ENCODE measurements around the gene HSPA4L. TPM values are rescaled to one million over a fixed set of nuclear protein-coding genes. Genes with fewer than 3 reads are reported as not detected.
A peak's percentile ranks its signal among the peaks of the same experiment; 100 is the strongest.

Gene HSPA4L
- polyA plus RNA-seq, 6 donors from 2014 or later = 0.05 TPM; not detected in 4

GRCh38 chr4:127856196-127856812 is 74.2 kb downstream of the HSPA4L start:
- Mint-ChIP-seq H3K36me3 (peaks cover 34 to 46% of the 10 kb centered on the region in 2 donors), H3K9me3 (peaks cover 8 to 62% (median 35%) of the 10 kb centered on the region in 7 donors), H3K27ac (peak overlapping the region in 1 of 6 donors; percentile 61), H3K4me3 (no peak overlapping the region), H3K4me1 (peaks cover 10 to 14% (median 14%) of the 10 kb centered on the region in 3 donors), H3K27me3 (no peaks in the 10 kb centered on the region)
- no peak for DNase-seq
- no peak for ATAC-seq (ENCODE audit: low read depth in 2 of 2)

- no peak for ATAC-seq (ENCODE audit: low read depth in 2 of 2)
- H3K4me1 Mint-ChIP-seq = peaks cover 10 to 16% (median 14%) of the 10 kb centered on the region in 3 donors
- no peaks in the 10 kb centered on the region for H3K27me3 Mint-ChIP-seq
- H3K27ac Mint-ChIP-seq = peak overlapping the region in 2 of 6 donors; percentile 61 to 69
- H3K4me3 Mint-ChIP-seq = peak overlapping the region in 1 of 8 donors; percentile 78
- H3K36me3 Mint-ChIP-seq = peaks cover 28 to 40% of the 10 kb centered on the region in 2 donors
- DNase-seq = no peak
- H3K9me3 Mint-ChIP-seq = peaks cover 4 to 58% (median 29%) of the 10 kb centered on the region in 7 donors
These were observed 74.8 kb downstream of the HSPA4L start for GRCh38 chr4:127856813-127857447.

DNA sequence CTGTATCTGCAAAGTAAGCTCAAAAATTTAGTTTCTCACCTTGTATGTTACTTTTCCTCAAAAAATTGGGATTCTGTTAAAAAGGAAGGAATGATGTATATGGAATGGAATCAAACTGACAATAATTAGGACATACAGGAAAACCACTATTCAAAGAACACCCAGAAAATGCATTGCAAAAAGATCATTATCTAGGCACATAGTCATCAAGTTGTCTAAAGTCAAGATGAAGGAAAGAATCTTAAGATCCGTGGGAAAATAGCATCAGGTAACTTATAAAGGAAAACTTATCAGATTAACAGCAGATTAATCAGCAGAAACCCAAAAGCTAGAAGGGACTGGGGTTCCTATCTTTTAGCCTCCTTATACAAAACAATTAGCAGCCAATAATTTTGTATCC is 75.5 kb downstream of the HSPA4L start:
- H3K36me3 Mint-ChIP-seq = peaks cover 27 to 34% of the 10 kb centered on the region in 2 donors
- H3K4me3 Mint-ChIP-seq = no peak overlapping the region
- peaks cover 4 to 55% (median 32%) of the 10 kb centered on the region in 7 donors for H3K9me3 Mint-ChIP-seq

DNA sequence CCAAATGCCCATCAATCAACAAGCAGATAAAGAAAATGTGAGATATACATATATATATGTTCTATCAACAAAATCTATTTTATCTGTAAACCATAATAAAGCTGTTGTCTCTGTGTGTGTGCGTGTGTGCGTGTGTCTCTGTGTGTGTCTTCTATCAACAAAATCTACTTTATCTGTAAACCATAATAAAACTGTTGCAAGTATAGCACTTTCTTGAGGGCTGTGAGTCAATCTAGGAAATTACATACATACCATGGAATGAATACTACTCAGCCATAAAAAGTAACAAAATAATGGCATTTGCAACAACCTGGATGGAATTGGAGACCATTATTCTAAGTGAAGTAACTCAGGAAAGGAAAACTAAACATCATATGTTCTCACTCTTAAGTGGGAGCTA is 86.1 kb downstream of the HSPA4L start:
- H3K4me3 Mint-ChIP-seq = no peak overlapping the region
- H3K27me3 Mint-ChIP-seq = no peaks in the 10 kb centered on the region
- ATAC-seq (ENCODE audit: low read depth in 2 of 2) (no peak), DNase-seq (no peak)
- H3K4me1 Mint-ChIP-seq = peaks cover 0 to 6% (median 0%) of the 10 kb centered on the region in 3 donors
- no peak overlapping the region for H3K27ac Mint-ChIP-seq
- no peaks in the 10 kb centered on the region for H3K9me3 Mint-ChIP-seq
- peaks cover 0 to 7% of the 10 kb centered on the region in 2 donors for H3K36me3 Mint-ChIP-seq

More for the DNA sequence above, 75.5 kb downstream of the HSPA4L start:
- H3K27me3 Mint-ChIP-seq = no peaks in the 10 kb centered on the region
- H3K27ac Mint-ChIP-seq = no peak overlapping the region
- peaks cover 10 to 19% (median 14%) of the 10 kb centered on the region in 3 donors for H3K4me1 Mint-ChIP-seq
- ATAC-seq (ENCODE audit: low read depth in 2 of 2) (no peak), DNase-seq (no peak)

DNA sequence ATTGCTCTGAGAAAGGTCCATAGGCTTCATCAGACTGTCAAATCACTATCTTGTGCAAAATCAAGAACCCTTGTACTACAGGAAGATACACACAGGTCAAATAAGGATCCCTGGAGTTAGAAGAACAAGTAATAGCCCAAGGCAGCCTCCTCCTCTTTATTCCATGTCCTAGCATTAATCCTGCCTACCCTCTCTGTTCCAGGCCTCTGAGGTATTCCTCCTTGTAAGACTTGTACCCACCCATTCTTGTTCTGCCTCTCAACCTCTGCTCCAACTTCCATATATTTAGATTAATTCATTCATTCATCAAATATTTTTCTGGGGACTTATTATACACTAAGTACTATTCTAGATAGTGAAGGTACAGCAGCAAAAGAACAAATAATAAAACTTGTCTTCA is 88.2 kb downstream of the HSPA4L start:
- Mint-ChIP-seq H3K27ac (peak overlapping the region in 1 of 6 donors; percentile 16), H3K4me1 (peaks cover 0 to 6% (median 0%) of the 10 kb centered on the region in 3 donors), H3K27me3 (no peaks in the 10 kb centered on the region), H3K36me3 (peaks cover 0 to 7% of the 10 kb centered on the region in 2 donors), H3K9me3 (no peaks in the 10 kb centered on the region), H3K4me3 (no peak overlapping the region)
- no peak for ATAC-seq (ENCODE audit: low read depth in 2 of 2)
- DNase-seq = no peak

DNA sequence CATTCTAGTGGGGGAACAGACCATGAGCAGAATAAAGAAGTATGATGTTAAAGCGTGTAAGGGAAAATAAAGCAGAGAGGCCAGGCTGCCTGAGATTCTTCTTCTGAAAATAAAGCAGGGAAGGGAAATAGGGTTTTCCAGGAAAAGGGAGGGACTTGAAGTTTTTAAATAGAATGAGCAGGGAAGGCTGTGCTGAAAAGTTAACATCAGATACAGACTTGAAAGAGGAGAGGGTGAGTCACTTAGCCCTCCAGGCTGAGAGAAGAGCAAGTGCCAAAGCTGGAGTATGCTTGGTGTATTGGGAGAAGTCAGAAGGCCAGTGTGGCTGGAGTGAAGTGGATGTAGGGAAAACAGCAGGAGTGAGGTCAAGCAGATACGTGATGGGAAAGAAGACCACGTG is 88.6 kb downstream of the HSPA4L start:
- peaks cover 0 to 6% (median 0%) of the 10 kb centered on the region in 3 donors for H3K4me1 Mint-ChIP-seq
- H3K9me3 Mint-ChIP-seq = no peaks in the 10 kb centered on the region
- H3K27ac Mint-ChIP-seq = peak overlapping the region in 1 of 6 donors; percentile 16
- peaks cover 0 to 7% of the 10 kb centered on the region in 2 donors for H3K36me3 Mint-ChIP-seq
- H3K27me3 Mint-ChIP-seq = no peaks in the 10 kb centered on the region
- no peak for DNase-seq
- no peak overlapping the region for H3K4me3 Mint-ChIP-seq
- no peak for ATAC-seq (ENCODE audit: low read depth in 2 of 2)

DNA sequence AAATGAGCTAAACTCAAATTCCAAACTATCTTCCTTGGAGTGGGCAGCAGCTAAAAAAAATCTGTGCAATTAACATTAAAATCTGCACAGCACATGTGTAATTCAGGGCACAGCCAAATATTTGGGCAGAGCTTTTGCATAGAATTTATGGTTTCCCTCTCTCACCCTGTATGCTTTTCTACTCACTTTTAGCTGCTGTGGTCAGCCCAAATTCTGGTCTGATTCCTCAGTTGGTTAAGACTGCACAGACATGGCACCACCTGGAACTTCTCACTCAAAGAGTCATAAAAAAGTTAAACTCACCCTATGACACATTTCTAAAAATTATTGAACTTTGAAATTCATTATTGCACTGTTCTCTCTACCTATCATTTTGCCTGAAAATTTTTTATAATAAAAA is 93.7 kb downstream of the HSPA4L start:
- H3K4me1 Mint-ChIP-seq = peaks cover 4 to 10% (median 8%) of the 10 kb centered on the region in 3 donors
- no peaks in the 10 kb centered on the region for H3K27me3 Mint-ChIP-seq
- H3K4me3 Mint-ChIP-seq = no peak overlapping the region
- no peak for ATAC-seq (ENCODE audit: low read depth in 2 of 2)
- DNase-seq = no peak
- peaks cover 0 to 10% of the 10 kb centered on the region in 2 donors for H3K36me3 Mint-ChIP-seq
- H3K9me3 Mint-ChIP-seq = no peaks in the 10 kb centered on the region
- H3K27ac Mint-ChIP-seq = no peak overlapping the region

GRCh38 chr4:127880763-127881562 is 98.8 kb downstream of the HSPA4L start, which contains the start of gene PLK4:
Gene PLK4 (plus strand): TSS chr4:127880893. CDS start chr4:127881135, 242 bp downstream.
- H3K4me3 Mint-ChIP-seq = peak within 1 kb of the TSS; percentile 95 to 100 (median 96)
- DNase-seq (peak; percentile 94), ATAC-seq (ENCODE audit: low read depth in 2 of 2) (peak; percentile 96)
- H3K27ac Mint-ChIP-seq = peak within 1 kb of the TSS; percentile 96 to 99 (median 99)
- no peaks in the 10 kb centered on the region for H3K9me3 Mint-ChIP-seq
- H3K36me3 Mint-ChIP-seq = peaks cover 0 to 5% of the 10 kb centered on the region in 2 donors
- H3K27me3 Mint-ChIP-seq = no peaks in the 10 kb centered on the region
- peaks cover 15 to 20% (median 17%) of the 10 kb centered on the region in 3 donors for H3K4me1 Mint-ChIP-seq

GRCh38 chr4:127881563-127881864 is 99.4 kb downstream of the HSPA4L start:
- Mint-ChIP-seq H3K27me3 (no peaks in the 10 kb centered on the region), H3K9me3 (no peaks in the 10 kb centered on the region), H3K27ac (peak overlapping the region in 2 of 6 donors; percentile 47 to 96), H3K4me1 (peaks cover 15 to 20% (median 17%) of the 10 kb centered on the region in 3 donors), H3K4me3 (peak overlapping the region; percentile 95 to 100 (median 96)), H3K36me3 (peaks cover 0 to 5% of the 10 kb centered on the region in 2 donors)
- no peak for ATAC-seq (ENCODE audit: low read depth in 2 of 2)
- DNase-seq = no peak

DNA sequence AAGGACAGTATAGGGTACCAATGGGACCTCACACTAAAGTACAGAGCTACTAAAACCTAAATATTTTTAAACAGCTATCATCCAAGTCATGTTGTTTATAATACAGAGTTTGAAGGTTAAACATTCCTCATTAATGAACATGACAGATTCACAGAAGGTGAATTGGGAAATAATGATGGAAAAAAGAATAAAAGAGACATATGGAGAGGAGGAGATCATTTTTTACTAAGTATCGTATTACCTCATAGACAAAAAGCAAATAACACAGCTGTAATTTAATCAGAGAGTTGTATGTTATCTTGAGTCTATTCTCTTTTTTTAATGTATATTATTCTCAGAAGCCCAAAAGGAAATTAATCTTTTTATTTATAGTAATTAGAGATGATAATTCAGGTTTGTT is 106.4 kb downstream of the HSPA4L start:
- no peak overlapping the region for H3K4me3 Mint-ChIP-seq
- ATAC-seq (ENCODE audit: low read depth in 2 of 2) (no peak), DNase-seq (no peak)
- H3K27me3 Mint-ChIP-seq = no peaks in the 10 kb centered on the region
- no peaks in the 10 kb centered on the region for H3K4me1 Mint-ChIP-seq
- H3K36me3 Mint-ChIP-seq = no peaks in the 10 kb centered on the region
- peak overlapping the region in 1 of 6 donors; percentile 75 for H3K27ac Mint-ChIP-seq
- no peaks in the 10 kb centered on the region for H3K9me3 Mint-ChIP-seq

GRCh38 chr4:127889903-127890302 is 107.8 kb downstream of the HSPA4L start:
- Mint-ChIP-seq H3K4me3 (no peak overlapping the region), H3K27ac (peak overlapping the region in 1 of 6 donors; percentile 32), H3K36me3 (no peaks in the 10 kb centered on the region), H3K27me3 (no peaks in the 10 kb centered on the region), H3K4me1 (no peaks in the 10 kb centered on the region), H3K9me3 (no peaks in the 10 kb centered on the region)
- ATAC-seq (ENCODE audit: low read depth in 2 of 2) (no peak), DNase-seq (no peak)

All from naive B cell (primary cell).